ENCODE results near the gene DHX34.
A peak's percentile ranks its signal among the peaks of the same experiment; 100 is the strongest.
"Not testable (repeated sequence)": the region's sequence is repeated elsewhere in the genome, so short reads cannot be mapped to it uniquely, and the experiment has no call there.

The DHX34 gene

GRCh38 chr19:47389150-47389556 is 40.0 kb downstream of the DHX34 start:
- DNase-seq (ENCODE audit: low read depth): no peak

DNA sequence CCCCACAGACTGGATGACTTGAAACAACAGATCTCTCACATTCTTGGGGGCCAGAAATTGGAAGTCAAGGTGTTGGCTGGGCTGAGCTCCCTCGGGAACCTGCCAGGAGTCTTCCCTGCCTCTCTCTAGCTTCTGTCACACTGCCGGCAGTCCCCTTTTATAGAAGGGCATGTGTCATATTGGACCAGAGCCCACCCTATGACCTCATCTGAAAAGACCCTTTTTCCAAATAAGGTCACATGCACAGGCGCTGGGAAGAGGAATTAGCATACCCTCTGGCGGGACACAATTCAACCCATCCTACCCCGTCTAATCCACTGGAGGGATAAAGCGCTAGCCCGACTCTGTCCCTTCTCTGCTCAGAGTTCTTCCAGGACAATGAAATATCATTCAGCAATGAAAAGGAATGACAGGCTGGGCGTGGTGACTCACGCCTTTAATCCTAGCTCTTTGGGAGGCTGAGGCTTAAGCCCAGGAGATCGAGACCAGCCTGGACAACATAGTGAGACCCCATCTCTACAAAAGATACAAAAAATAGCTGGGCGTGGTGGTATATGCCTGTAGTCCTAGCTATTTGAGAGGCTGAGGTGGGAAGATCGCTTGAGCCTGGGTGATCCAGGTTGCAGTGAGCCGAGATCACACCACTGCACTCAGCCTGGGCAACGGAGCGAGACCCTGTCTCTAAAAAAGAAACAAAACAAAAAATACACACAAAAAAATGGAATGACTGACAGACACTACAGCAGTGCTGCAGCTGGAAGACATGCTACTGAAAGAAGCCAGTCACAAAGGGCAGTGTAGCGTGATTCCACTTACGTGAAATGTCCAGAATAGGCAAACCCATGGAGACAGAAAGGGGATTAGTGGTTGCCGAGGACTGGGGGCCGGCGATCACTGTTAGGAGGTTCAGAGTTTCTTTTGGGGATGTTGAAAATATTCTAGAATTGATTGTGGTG is 41.7 kb downstream of the DHX34 start:
- DNase-seq (ENCODE audit: low read depth): no peak

DNA sequence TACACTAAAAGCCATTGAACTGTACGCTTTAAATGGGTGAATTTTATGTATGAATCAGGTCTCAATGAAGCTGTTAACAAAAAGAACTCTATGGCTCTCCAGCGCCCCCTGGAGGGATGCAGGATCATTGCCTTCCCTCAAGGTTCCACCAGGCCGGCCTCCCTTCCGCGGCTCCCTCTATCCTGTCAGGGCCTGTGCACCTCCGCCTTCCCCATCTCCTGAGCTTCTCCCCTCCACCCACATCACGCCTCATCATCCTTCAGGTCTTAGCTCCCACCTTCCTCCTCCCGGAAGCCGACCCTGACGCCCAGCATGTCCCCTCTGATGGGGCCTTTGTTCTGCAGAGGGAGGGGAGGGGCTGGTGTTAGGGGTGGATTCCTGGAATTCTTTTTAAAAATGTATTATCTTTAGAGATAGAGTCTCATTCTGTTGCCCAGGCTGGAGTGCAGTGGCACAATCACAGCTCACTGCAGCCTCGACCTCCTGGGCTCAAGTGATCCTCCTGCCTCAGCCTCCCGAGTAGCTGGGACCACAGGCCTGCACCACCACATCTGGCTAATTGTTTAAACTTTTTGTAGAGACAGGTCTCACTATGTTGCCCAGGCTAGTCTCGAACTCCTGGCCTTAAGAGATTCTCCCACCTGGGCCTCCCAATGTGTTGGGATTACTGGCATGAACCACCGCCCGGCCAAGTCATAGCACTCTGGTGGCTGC is 42.6 kb downstream of the DHX34 start:
- DNase-seq (ENCODE audit: low read depth): peak; percentile 32

DNA sequence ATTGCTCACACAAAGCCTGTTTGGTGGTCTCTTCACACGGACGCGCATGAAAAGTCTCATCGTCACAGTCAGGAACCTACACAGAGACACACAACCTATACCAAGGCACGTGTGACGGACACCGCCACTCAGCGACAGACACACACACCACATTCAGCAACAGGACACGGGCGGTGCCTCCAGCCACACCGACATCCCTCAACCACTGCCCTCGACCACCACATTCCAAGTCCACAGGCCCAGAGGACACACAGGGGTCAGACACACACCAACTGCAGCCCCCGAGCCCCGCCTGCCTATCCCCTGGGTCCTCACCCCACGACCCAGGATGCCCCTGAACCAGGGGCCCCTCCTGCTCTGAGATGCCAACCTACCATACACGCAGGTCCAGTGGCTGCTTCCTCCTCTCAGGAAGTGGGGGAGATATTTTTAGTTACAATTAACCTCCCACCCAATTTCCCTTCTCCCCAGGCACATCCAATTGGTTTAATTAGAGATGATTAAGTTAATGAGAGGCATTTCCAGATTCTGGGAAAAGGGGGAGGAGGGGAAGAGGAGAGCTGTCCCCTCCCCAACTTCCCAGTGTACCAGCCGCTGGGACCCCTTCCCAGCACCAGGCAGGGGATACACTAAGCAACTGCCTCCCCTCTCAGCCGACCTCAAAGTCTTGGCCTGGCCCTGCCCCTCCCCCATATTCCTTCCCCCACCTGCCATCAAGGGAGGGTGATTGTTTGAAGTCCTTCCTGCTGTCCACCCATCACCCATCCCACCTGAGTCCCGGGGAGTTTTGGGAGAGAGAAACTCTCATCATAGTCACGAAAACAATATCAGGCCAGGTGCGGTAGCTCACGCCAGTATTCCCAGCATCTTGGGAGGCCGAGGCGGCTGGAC is 49.8 kb downstream of the DHX34 start:
- DNase-seq (ENCODE audit: low read depth): no peak

DNA sequence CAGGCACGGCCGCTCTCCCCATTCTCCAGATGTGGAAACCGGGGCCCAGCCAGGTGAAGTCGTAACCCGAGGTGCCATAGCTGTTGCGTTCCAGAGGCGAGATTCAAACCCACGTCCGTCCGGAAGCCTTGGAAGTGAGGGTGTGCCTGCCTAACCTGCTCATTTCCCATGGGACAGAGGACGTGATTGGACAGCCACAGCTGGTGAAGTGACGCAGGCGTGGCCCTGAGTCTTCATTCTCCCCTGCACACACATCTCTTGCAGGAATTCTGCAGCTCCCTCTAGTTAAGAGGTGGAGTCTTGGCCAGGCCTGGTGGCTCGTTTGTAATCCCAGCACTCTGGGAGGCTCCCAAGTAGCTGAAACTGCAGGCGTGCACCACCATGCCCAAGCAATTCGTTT is 53.4 kb downstream of the DHX34 start:
- DNase-seq (ENCODE audit: low read depth): no peak

GRCh38 chr19:47404334-47405196 is 55.5 kb downstream of the DHX34 start:
- DNase-seq (ENCODE audit: low read depth): no peak

- no peak for DNase-seq (ENCODE audit: low read depth)
Measured at GRCh38 chr19:47405197-47405550, 56.1 kb downstream of the DHX34 start.

DNA sequence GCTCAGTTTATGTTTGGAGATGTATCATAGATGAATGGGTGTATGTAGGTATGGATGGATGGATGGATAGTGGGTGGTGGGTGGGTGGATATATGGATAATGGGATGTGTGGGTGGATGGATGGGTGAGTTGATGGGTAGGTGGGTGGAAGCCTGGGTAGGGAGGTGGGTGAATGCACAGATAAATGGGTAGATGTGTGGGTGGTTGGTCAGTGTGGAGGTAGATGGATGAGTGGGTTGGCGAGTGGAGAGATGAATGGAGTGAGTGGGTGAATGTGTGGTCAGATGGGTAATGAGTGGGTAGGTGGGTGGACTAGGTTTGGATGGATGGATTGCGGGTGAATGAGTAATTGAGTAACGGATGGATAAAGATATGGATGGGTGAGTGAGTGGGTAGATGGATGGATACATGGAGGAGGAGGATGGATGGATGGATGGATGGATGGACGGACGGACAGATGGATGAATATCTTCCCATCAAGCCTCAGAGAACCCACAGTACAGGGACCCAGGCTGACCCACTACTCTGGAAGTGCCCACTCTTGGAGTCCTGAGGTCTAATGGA is 56.8 kb downstream of the DHX34 start:
- DNase-seq (ENCODE audit: low read depth): no peak

GRCh38 chr19:47406711-47407416 is 57.7 kb downstream of the DHX34 start:
- DNase-seq (ENCODE audit: low read depth): no peak

DNA sequence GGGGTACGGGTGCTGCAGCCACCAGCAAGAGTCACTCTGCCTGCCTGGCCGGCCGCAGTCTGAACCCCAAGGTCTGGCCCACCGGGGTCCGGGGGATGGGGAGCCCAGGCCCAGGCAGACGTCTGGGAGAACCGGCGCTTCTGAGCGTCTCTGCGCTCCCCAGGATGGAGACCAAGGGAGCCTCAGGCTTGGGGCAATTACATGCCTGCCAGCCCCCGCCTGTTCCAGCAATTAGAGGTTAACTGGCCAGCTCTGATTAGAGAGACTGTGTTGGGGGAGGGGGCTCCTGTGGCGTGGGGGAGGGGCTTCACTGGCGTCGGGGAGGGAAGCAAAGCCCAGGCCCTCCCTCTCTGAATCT is 58.3 kb downstream of the DHX34 start:
- DNase-seq (ENCODE audit: low read depth): no peak

DNA sequence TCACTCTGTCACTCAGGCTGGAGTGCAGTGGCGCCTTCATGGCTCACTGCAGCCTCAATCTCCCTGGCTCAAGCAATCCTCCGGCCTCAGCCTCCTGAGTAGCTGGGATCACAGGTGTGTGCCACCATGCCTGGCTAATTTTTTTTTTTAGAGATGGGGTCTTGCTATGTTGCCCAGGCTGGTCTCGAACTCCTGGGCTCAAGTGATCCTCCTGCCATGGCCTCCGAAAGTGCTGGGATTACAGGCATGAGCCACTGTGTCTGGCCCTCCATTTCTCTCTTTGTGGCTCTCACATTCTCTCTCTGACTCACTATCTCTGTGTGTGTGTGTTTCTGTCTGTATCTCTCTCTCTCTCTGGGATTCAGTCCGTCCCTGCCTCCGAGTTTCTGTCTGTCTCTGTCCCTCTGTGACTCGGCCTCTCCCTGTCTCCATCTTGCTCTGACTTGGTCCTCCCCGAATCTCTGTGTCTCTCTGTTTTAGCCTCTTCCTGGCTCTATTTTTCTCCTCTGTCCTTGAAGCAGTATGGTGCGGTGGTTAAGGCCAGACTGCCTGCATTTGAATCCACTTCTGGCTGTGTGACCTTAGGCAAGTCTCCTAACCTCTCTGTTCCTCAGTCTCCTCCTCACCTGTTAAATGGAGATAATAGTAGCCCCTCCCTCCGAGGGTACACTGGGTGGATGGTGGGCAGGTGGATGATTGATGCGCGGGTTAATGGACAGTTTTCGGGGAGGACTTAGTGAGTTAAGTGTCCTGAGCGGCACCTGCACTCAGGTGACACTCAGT is 59.2 kb downstream of the DHX34 start:
- no peak for DNase-seq (ENCODE audit: low read depth)

- DNase-seq (ENCODE audit: low read depth): no peak
Measured at GRCh38 chr19:47411101-47411500, 62.0 kb downstream of the DHX34 start.

GRCh38 chr19:47411696-47412095 is 62.6 kb downstream of the DHX34 start:
- DNase-seq (ENCODE audit: low read depth): not testable (repeated sequence)

- DNase-seq (ENCODE audit: low read depth): no peak
Measured at GRCh38 chr19:47413941-47414340, 64.8 kb downstream of the DHX34 start.

- no peak for DNase-seq (ENCODE audit: low read depth)
Measured at GRCh38 chr19:47414469-47414868, 65.4 kb downstream of the DHX34 start.

- no peak for DNase-seq (ENCODE audit: low read depth)
Measured at GRCh38 chr19:47415953-47416642, 67.0 kb downstream of the DHX34 start.

DNA sequence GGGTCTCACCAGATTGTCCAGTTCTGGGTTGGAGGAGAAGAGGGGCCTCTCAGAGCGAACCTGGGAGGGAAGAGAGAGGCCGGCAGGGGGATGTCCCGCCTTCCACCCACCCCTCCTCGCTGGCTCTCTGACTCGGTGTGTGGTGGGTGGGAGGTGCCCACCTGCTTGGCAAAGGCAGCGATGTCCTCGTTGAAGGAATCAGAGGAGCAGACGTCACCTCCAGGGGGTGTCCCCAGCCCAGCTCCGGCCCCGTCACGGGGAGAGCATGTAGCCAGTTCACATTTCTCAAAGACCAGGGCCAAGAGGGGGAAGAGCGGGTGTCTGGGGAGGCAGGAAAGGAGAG is 67.5 kb downstream of the DHX34 start:
- no peak for DNase-seq (ENCODE audit: low read depth)

DNA sequence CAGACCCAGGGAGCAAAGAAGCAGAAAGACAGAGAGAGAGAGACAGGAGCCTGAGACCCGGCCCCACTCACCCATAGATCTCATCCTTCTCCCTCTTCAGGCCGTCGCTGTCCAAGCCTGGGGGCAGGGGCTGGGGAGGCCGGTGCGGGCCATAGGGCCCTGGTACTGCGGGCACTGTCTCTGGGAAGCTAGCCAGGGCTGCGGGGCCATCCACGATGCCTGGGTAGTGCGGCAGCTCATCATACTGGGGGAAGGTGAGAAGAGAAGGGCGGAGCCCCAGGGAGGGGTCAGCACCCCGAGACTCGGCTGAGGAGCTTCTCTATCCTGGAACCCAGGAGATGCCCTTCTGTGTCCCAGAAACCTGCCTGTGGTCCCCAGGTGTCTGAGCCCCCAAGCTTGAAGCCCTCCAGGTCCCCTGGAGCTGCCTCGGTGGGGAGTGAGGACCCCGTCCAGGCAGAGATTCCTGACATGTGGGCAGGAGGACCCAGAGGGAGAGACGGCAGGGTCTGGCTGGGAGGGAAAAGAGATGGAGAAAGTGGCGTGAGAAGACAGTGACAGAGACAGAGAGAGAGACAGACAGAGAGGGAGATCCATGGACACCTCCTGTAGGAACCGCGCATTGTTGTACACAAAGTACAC is 68.1 kb downstream of the DHX34 start:
- no peak for DNase-seq (ENCODE audit: low read depth)
